ENCODE data around the gene UCK2. TPM values are rescaled to one million over a fixed set of nuclear protein-coding genes. Genes with fewer than 3 reads are reported as not detected.

UCK2 gene
- total RNA-seq, 1 experiment from 2014 or later, result 77.9 TPM

- H4K8ac ChIP-seq (replicated peaks; ENCODE audit: insufficient read length, low read depth, low read length), result no peak overlapping the region
- H2BK12ac ChIP-seq (ENCODE audit: insufficient read length, low read depth, low read length), result no peak overlapping the region
- Mint-ChIP-seq H3K27me3 (ENCODE audit: low read depth) (no peaks in the 10 kb centered on the region), H3K27ac (no peak overlapping the region), H3K4me3 (no peak overlapping the region), H3K4me1 (peaks cover 12 to 14% of the 10 kb centered on the region in 2 experiments), H3K9me3 (no peaks in the 10 kb centered on the region), H3K36me3 (ENCODE audit: insufficient read depth in 1 of 3, low read depth in 3 of 3) (no peaks in the 10 kb centered on the region)
- H2BK5ac ChIP-seq (ENCODE audit: insufficient read length, low read length), result no peak overlapping the region
- no peaks in the 10 kb centered on the region for H4K20me1 ChIP-seq (ENCODE audit: control insufficient read depth, insufficient read depth, insufficient read length)
- no peaks in the 10 kb centered on the region for H3K9me3 ChIP-seq (ENCODE audit: control insufficient read depth, low read depth, low read length)
- peak overlapping the region; percentile 32 for H2AFZ ChIP-seq (ENCODE audit: low read length)
- no peak overlapping the region for H3K4me2 ChIP-seq (ENCODE audit: insufficient read depth, insufficient read length, low read length)
- no peak overlapping the region for H3K9ac ChIP-seq (ENCODE audit: extremely low read depth, insufficient read length, low read length)
- no peak overlapping the region for H4K5ac ChIP-seq (ENCODE audit: insufficient read length, low read depth, low read length)
- no peaks in the 10 kb centered on the region for H3K27me3 ChIP-seq (ENCODE audit: insufficient read depth, low read length)
- H3K4me1 ChIP-seq (ENCODE audit: insufficient read depth, low read length), result peaks cover 2% of the 10 kb centered on the region; the same call in 1 of the 2 replicates
- H3K23me2 ChIP-seq (ENCODE audit: insufficient read length, low read depth, low read length, poor library complexity, severe bottlenecking), result peaks cover under 1% of the 10 kb centered on the region
- H2BK15ac ChIP-seq (ENCODE audit: low read depth, low read length), result no peak overlapping the region
- no peak overlapping the region for H3K14ac ChIP-seq (ENCODE audit: insufficient read depth, low read length)
- H3T11ph ChIP-seq (ENCODE audit: low read length), result no peak overlapping the region
- H2BK120ac ChIP-seq (ENCODE audit: low read depth, low read length, poor library complexity, severe bottlenecking), result no peak overlapping the region
- peaks cover 2% of the 10 kb centered on the region; the same call in 1 of the 2 replicates for H3K79me2 ChIP-seq (ENCODE audit: insufficient read depth, low read length)
- no peak overlapping the region for H3K18ac ChIP-seq (ENCODE audit: insufficient read length, low read depth, low read length)
- no peaks in the 10 kb centered on the region for H3K79me1 ChIP-seq (ENCODE audit: insufficient read depth, low read depth, low read length, poor library complexity, severe bottlenecking)
- H3K27ac ChIP-seq (ENCODE audit: insufficient read length, low read depth, low read length), result no peak overlapping the region
- H3K4ac ChIP-seq (ENCODE audit: low read depth, low read length), result no peak overlapping the region
- H2BK20ac ChIP-seq (ENCODE audit: low read depth, low read length, poor library complexity, severe bottlenecking), result no peak overlapping the region
- WGBS (ENCODE audit: extremely low coverage, insufficient read length, low lambda C conversion rate), result no CpG with 5 or more reads among the region's 4 CpGs
- H2AK5ac ChIP-seq (ENCODE audit: insufficient read length, low read length), result no peak overlapping the region
- H3K56ac ChIP-seq (ENCODE audit: insufficient read length, low read depth, low read length), result no peak overlapping the region
- TF ChIP-seq, protein P1, sequence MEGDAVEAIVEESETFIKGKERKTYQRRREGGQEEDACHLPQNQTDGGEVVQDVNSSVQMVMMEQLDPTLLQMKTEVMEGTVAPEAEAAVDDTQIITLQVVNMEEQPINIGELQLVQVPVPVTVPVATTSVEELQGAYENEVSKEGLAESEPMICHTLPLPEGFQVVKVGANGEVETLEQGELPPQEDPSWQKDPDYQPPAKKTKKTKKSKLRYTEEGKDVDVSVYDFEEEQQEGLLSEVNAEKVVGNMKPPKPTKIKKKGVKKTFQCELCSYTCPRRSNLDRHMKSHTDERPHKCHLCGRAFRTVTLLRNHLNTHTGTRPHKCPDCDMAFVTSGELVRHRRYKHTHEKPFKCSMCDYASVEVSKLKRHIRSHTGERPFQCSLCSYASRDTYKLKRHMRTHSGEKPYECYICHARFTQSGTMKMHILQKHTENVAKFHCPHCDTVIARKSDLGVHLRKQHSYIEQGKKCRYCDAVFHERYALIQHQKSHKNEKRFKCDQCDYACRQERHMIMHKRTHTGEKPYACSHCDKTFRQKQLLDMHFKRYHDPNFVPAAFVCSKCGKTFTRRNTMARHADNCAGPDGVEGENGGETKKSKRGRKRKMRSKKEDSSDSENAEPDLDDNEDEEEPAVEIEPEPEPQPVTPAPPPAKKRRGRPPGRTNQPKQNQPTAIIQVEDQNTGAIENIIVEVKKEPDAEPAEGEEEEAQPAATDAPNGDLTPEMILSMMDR (conservative IDR thresholded peaks at IDR 0.05), result no peak
- no peak for DNase-seq
- H3K23ac ChIP-seq (ENCODE audit: insufficient read length, low read depth, low read length), result no peak overlapping the region
- H4K91ac ChIP-seq (ENCODE audit: insufficient read length, low read depth, low read length), result no peak overlapping the region
Measured at GRCh38 chr1:165823552-165824268, 3.7 kb upstream of the UCK2 start.
